Activated naive CD4-positive, alpha-beta T cell treated with anti-CD3 and anti-CD28 coated beads, Interleukin-2, amount 50 U/mL, for 16 hours (primary cell): ENCODE data around the gene FGD5.

Experiments
- DNase-seq: peaks from one replicate; pipeline ENCODE4 v3.0.0-alpha.2; 2020

The FGD5 gene

GRCh38 chr3:14911651-14912050 lies 92.9 kb downstream of the FGD5 start:
- DNase-seq, result no peak

GRCh38 chr3:14913071-14913925 lies 94.5 kb downstream of the FGD5 start:
- no peak for DNase-seq

- DNase-seq, result no peak
Measured at GRCh38 chr3:14913926-14914778, 95.4 kb downstream of the FGD5 start.

- DNase-seq, result no peak
Measured at GRCh38 chr3:14914779-14915117, 96.0 kb downstream of the FGD5 start.

GRCh38 chr3:14915636-14916222 lies 97.0 kb downstream of the FGD5 start:
- DNase-seq, result no peak

- DNase-seq, result no peak
Measured at GRCh38 chr3:14918356-14918860, 99.6 kb downstream of the FGD5 start.

GRCh38 chr3:14920536-14920935 lies 101.8 kb downstream of the FGD5 start:
- no peak for DNase-seq

GRCh38 chr3:14921034-14921616 lies 102.4 kb downstream of the FGD5 start:
- DNase-seq, result peak; percentile 80

GRCh38 chr3:14921811-14922705 lies 103.3 kb downstream of the FGD5 start:
- no peak for DNase-seq

- no peak for DNase-seq
Measured at GRCh38 chr3:14922863-14923262, 104.1 kb downstream of the FGD5 start.

- no peak for DNase-seq
Measured at GRCh38 chr3:14923476-14923875, 104.7 kb downstream of the FGD5 start.

GRCh38 chr3:14925729-14926591 lies 107.2 kb downstream of the FGD5 start:
- DNase-seq, result no peak

GRCh38 chr3:14926592-14926991 lies 107.8 kb downstream of the FGD5 start:
- DNase-seq, result no peak

- DNase-seq, result no peak
Measured at GRCh38 chr3:14927308-14927707, 108.5 kb downstream of the FGD5 start.

- DNase-seq, result no peak
Measured at GRCh38 chr3:14929310-14930074, 110.7 kb downstream of the FGD5 start.

GRCh38 chr3:14933820-14934425 lies 115.2 kb downstream of the FGD5 start:
- DNase-seq, result no peak

GRCh38 chr3:14935592-14936345 lies 117.0 kb downstream of the FGD5 start:
- no peak for DNase-seq

GRCh38 chr3:14938954-14939353 lies 120.2 kb downstream of the FGD5 start:
- DNase-seq, result no peak

GRCh38 chr3:14941871-14942270 lies 123.1 kb downstream of the FGD5 start:
- DNase-seq, result no peak
